NCI-H1930 (cell line): Measurements from ENCODE around the gene ADAMTS16.

Experiments
- DNase-seq, 2 experiments: peaks; one replicate each; lab custom pipeline; 2025; lab: John Stamatoyannopoulos, UW

ADAMTS16 gene

GRCh38 chr5:5234912-5235311, 94.8 kb downstream of the ADAMTS16 start:
- no peak for DNase-seq

GRCh38 chr5:5235685-5236084, 95.6 kb downstream of the ADAMTS16 start:
- no peak for DNase-seq

- DNase-seq: no peak
Measured at GRCh38 chr5:5239191-5239590, 99.1 kb downstream of the ADAMTS16 start.

GRCh38 chr5:5240234-5240633, 100.1 kb downstream of the ADAMTS16 start:
- no peak for DNase-seq

GRCh38 chr5:5242056-5242455, 101.9 kb downstream of the ADAMTS16 start:
- no peak for DNase-seq

GRCh38 chr5:5246736-5247135, 106.6 kb downstream of the ADAMTS16 start:
- DNase-seq: no peak

GRCh38 chr5:5250758-5251157, 110.6 kb downstream of the ADAMTS16 start:
- DNase-seq: no peak

- DNase-seq: no peak
Measured at GRCh38 chr5:5252106-5252505, 112.0 kb downstream of the ADAMTS16 start.

- DNase-seq: no peak
Measured at GRCh38 chr5:5257353-5257752, 117.2 kb downstream of the ADAMTS16 start.

GRCh38 chr5:5258564-5258963, 118.4 kb downstream of the ADAMTS16 start:
- DNase-seq: no peak

GRCh38 chr5:5264727-5265126, 124.6 kb downstream of the ADAMTS16 start:
- no peak for DNase-seq

- no peak for DNase-seq
Measured at GRCh38 chr5:5266297-5266696, 126.2 kb downstream of the ADAMTS16 start.

GRCh38 chr5:5270161-5270560, 130.0 kb downstream of the ADAMTS16 start:
- DNase-seq: no peak

- no peak for DNase-seq
Measured at GRCh38 chr5:5270958-5271785, 131.0 kb downstream of the ADAMTS16 start.

- DNase-seq: no peak
Measured at GRCh38 chr5:5271786-5272321, 131.7 kb downstream of the ADAMTS16 start.

- no peak for DNase-seq
Measured at GRCh38 chr5:5273398-5273797, 133.3 kb downstream of the ADAMTS16 start.

GRCh38 chr5:5273976-5274375, 133.8 kb downstream of the ADAMTS16 start:
- no peak for DNase-seq

- no peak for DNase-seq
Measured at GRCh38 chr5:5275211-5275610, 135.1 kb downstream of the ADAMTS16 start.

- no peak for DNase-seq
Measured at GRCh38 chr5:5276430-5276829, 136.3 kb downstream of the ADAMTS16 start.

- no peak for DNase-seq
Measured at GRCh38 chr5:5276951-5277517, 136.9 kb downstream of the ADAMTS16 start.

- DNase-seq: no peak
Measured at GRCh38 chr5:5278201-5278814, 138.2 kb downstream of the ADAMTS16 start.

- no peak for DNase-seq
Measured at GRCh38 chr5:5278815-5279381, 138.8 kb downstream of the ADAMTS16 start.

GRCh38 chr5:5285906-5286305, 145.8 kb downstream of the ADAMTS16 start:
- DNase-seq: no peak
